ENCODE data around the gene ZNRF1. TPM values are rescaled to one million over a fixed set of nuclear protein-coding genes. Genes with fewer than 3 reads are reported as not detected.

Gene ZNRF1
- total and polyA plus RNA-seq, 2 of the 8 experiments (the other 6 are each of a cell fraction or from before 2014, with no cell fraction given): 33.5 to 52.9 TPM

- H3K9me3 ChIP-seq (ENCODE audit: insufficient read depth in 2 of 2, low read depth in 1 of 2, low read length in 1 of 2): no peaks in the 10 kb centered on the region
- no peak for FAIRE-seq
- H3K27me3 ChIP-seq (replicated peaks in 1 of 4; ENCODE audit: control insufficient read depth in 3 of 4, extremely low read depth in 1 of 4, insufficient read depth in 3 of 4, low read length in 3 of 4): no peaks in the 10 kb centered on the region
- H3K79me2 ChIP-seq (ENCODE audit: control insufficient read depth in 1 of 2, insufficient read depth in 2 of 2, low read length in 2 of 2): peaks cover 9 to 89% of the 10 kb centered on the region in 2 experiments
- H2BK120ac ChIP-seq (replicated peaks; ENCODE audit: low read depth, low read length): no peak overlapping the region
- H3K56ac ChIP-seq (replicated peaks; ENCODE audit: insufficient read length, low read depth, low read length): no peak overlapping the region
- 0 out of 2 replicates have a peak overlapping the region, but pooled peaks have one; percentile 19 for H3K27ac ChIP-seq (ENCODE audit: low read depth, low read length)
- H4K20me1 ChIP-seq (replicated peaks in 1 of 2; ENCODE audit: control insufficient read depth in 1 of 2, insufficient read depth in 2 of 2, low read length in 2 of 2): peaks cover 7 to 26% of the 10 kb centered on the region in 2 experiments
- H3K14ac ChIP-seq (ENCODE audit: insufficient read length): no peak overlapping the region
- no peak overlapping the region for H4K5ac ChIP-seq (ENCODE audit: insufficient read length, low read depth, low read length)
- no peak overlapping the region for H2AFZ ChIP-seq (ENCODE audit: low read length)
- no peak overlapping the region for H2BK5ac ChIP-seq (ENCODE audit: low read depth, low read length)
- H4K8ac ChIP-seq (ENCODE audit: extremely low read depth, insufficient read depth, low read length): no peak overlapping the region
- H3K9ac ChIP-seq (replicated peaks in 1 of 4; ENCODE audit: extremely low read depth in 1 of 4, low read depth in 3 of 4, low read length in 3 of 4): no peak overlapping the region
- no peak overlapping the region for H2AK5ac ChIP-seq (ENCODE audit: low read depth, low read length)
- no peak overlapping the region for H3K18ac ChIP-seq (ENCODE audit: extremely low read depth, low read length)
- H2BK12ac ChIP-seq (ENCODE audit: low read depth, low read length): no peak overlapping the region
- H4K91ac ChIP-seq (replicated peaks; ENCODE audit: insufficient read length, low read length): no peak overlapping the region
- H3K4me2 ChIP-seq (ENCODE audit: insufficient read depth in 1 of 2, low read depth in 2 of 2, low read length in 2 of 2): no peak overlapping the region
- H3K79me1 ChIP-seq (ENCODE audit: low read depth, low read length): peaks cover 19% of the 10 kb centered on the region
- peaks cover 3 to 16% (median 13%) of the 10 kb centered on the region in 4 experiments for H3K4me1 ChIP-seq (replicated peaks in 1 of 4; ENCODE audit: control insufficient read depth in 3 of 4, insufficient read depth in 4 of 4, low read length in 3 of 4)
- WGBS, 2 experiments (ENCODE audit: extremely low coverage in 1 of 2, insufficient coverage in 1 of 2, insufficient read length in 1 of 2, insufficient replicate concordance in 2 of 2, low coverage in 1 of 2, low lambda C conversion rate in 2 of 2, missing lambda C conversion rate in 1 of 2): 89% methylated on average over 2 of the region's 2 CpGs; no CpG with 5 or more reads in 1 of the 2 experiments
- H2BK20ac ChIP-seq (ENCODE audit: low read length): no peak overlapping the region
- no peaks in the 10 kb centered on the region; a peak in 1 of 8 replicates for H3K36me3 ChIP-seq (ENCODE audit: control insufficient read depth in 2 of 4, insufficient read depth in 4 of 4, low read length in 3 of 4)
- ChIA-PET POLR2A (ENCODE audit: partially characterized antibody) (interaction anchor here (0.7 to 1.5 kb wide), 4 partner anchors 10 to 19 kb away, joined by 3 to 9 read pairs (median 3); no protein-coding TSS in a partner anchor), CTCF (ENCODE audit: partially characterized antibody) (interaction anchor here (0.5 to 2.6 kb wide), 15 partner anchors 10 to 441 kb away, joined by 3 to 15 read pairs (median 4); no protein-coding TSS in a partner anchor)
- no peaks in the 10 kb centered on the region for H3K23me2 ChIP-seq (ENCODE audit: low read depth, low read length)
- TF ChIP-seq EZH2 (IDR thresholded peaks at IDR 0.05; ENCODE audit: low read depth, low read length, severe bottlenecking) (no peak), MAX (IDR thresholded peaks at IDR 0.05) (no peak), SIX5 (IDR thresholded peaks at IDR 0.05; ENCODE audit: low read depth, low read length) (no peak)
- no peak overlapping the region for H3K4ac ChIP-seq (replicated peaks; ENCODE audit: insufficient read length, low read depth, low read length)
- H3K23ac ChIP-seq (ENCODE audit: insufficient read length): no peak overlapping the region
- DNase-seq (ENCODE audit: low read depth in 1 of 2, low spot score in 2 of 2): no peak
- no peak overlapping the region for H2BK15ac ChIP-seq (ENCODE audit: low read length)
- H3K4me3 ChIP-seq (ENCODE audit: extremely low read depth in 1 of 4, insufficient read depth in 2 of 4, low read depth in 3 of 4, low read length in 4 of 4): no peak overlapping the region
Measured at GRCh38 chr16:75072239-75072947, 73.6 kb downstream of the ZNRF1 start.

Measured in H1 (cell line).